A673 (cell line): ENCODE measurements around the gene SMARCA4. TPM values are rescaled to one million over a fixed set of nuclear protein-coding genes. Genes with fewer than 3 reads are reported as not detected.

Experiments used
- BruUV-seq: library from RNA; stranded (reverse); fragments of 400-500 nt; replicated peaks from 2 replicates; lab custom pipeline; 2021; lab: Mats Ljungman, UMichigan
- CTCF ChIA-PET: fragments of 300-600 bp; sonication (Branson Sonifier 250); formaldehyde crosslinking; loops from one replicate; lab custom pipeline; 2022; ENCODE audit warnings: antibody characterized with exemption; lab: Charles Lee
- POLR2A ChIA-PET: fragments of 300-600 bp; sonication (Branson Sonifier 250); formaldehyde crosslinking; loops from one replicate; lab custom pipeline; 2022; ENCODE audit warnings: antibody characterized with exemption; ENCODE audit not compliant: low non-redundant PET; lab: Charles Lee
- DNase-seq: peaks from one replicate; pipeline ENCODE4 v3.0.0-alpha.2; 2015; ENCODE audit warnings: low spot score
- H3K27ac ChIP-seq: fragments of 200-600 bp; sonication (generic); 2 replicates; pipeline ENCODE4 v1.5.1; 2016; ENCODE audit warnings: mixed run types, low read depth, mild to moderate bottlenecking, mixed read lengths, antibody characterized with exemption, low read length; ENCODE audit not compliant: poor library complexity, severe bottlenecking
- H3K27me3 ChIP-seq: fragments of 200-600 bp; sonication (generic); replicated peaks from 2 replicates; pipeline ENCODE4 v1.6.1; 2017; ENCODE audit warnings: mixed run types, low read depth, mild to moderate bottlenecking, mixed read lengths, antibody characterized with exemption, low read length; ENCODE audit not compliant: insufficient read depth, poor library complexity
- H3K36me3 ChIP-seq: fragments of 200-600 bp; sonication (generic); 2 replicates; pipeline ENCODE4 v1.6.1; 2016; ENCODE audit warnings: mixed run types, mild to moderate bottlenecking, mixed read lengths, antibody characterized with exemption, low read length; ENCODE audit not compliant: insufficient read depth, poor library complexity, severe bottlenecking
- H3K4me1 ChIP-seq: fragments of 200-600 bp; sonication (generic); 2 replicates; pipeline ENCODE4 v1.6.1; 2017; ENCODE audit warnings: mixed run types, mild to moderate bottlenecking, mixed read lengths, antibody characterized with exemption, low read length; ENCODE audit not compliant: insufficient read depth, poor library complexity, severe bottlenecking
- H3K4me3 ChIP-seq: fragments of 200-600 bp; sonication (generic); 2 replicates; pipeline ENCODE4 v1.5.1; 2016; ENCODE audit warnings: low read depth, mixed run types, mild to moderate bottlenecking, mixed read lengths, low read length; ENCODE audit not compliant: poor library complexity, severe bottlenecking
- H3K9me3 ChIP-seq: fragments of 200-600 bp; sonication (generic); 2 replicates; pipeline ENCODE4 v1.6.1; 2016; ENCODE audit warnings: mixed run types, low read depth, mild to moderate bottlenecking, mixed read lengths, antibody characterized with exemption, low read length; ENCODE audit not compliant: poor library complexity, severe bottlenecking
- EZH2 ChIP-seq: fragments of 200-600 bp; sonication (generic); IDR thresholded peaks from 2 replicates; pipeline ENCODE4 v1.6.1; 2017; ENCODE audit warnings: borderline replicate concordance, low read depth, mild to moderate bottlenecking, mixed read lengths, antibody characterized with exemption, low read length; ENCODE audit not compliant: poor library complexity, severe bottlenecking
- intact Hi-C: fragments of 100-400 bp; cut with micrococcal nuclease; formaldehyde crosslinking; loops from one replicate; pipeline ENCODE4 v1.10.0; 2022; ENCODE audit not compliant: unreplicated experiment
- total RNA-seq: library from RNA; stranded (reverse); gene quantifications from 2 replicates; pipeline ENCODE4 v1.2.3, GENCODE V29; 2021
- TF ChIP-seq, protein P1 (sequence below): fragments of 300-800, 200-600 bp; sonication (generic); conservative IDR thresholded peaks from 2 replicates; pipeline ENCODE4 v1.5.1; 2017; ENCODE audit warnings: low read depth, mild to moderate bottlenecking, antibody characterized with exemption, low read length, moderate library complexity, mixed read lengths

SMARCA4 gene
- total RNA-seq, 1 experiment from 2014 or later: 307 TPM

DNA sequence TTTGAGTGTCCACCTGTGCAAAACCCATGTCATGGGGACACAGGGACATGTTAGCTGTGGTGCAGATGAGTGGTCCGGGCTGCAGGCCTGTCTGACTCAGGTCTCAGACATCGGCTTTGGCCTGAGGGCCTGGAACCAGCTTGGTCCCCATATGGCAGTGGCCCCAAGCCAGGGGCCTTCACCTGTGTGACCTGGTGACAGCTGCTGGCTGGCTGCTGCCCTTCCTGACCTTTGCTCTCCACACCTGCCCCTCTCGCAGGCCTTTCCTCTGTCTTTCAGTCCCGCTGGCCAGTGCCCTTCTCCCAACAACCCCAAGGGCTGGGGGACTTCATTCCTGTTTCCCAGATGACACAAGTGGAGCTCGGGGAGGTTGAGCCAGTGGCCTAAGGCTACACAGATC, 105.5 kb downstream of the SMARCA4 start:
- no peak overlapping the region for H3K27ac ChIP-seq
- TF ChIP-seq EZH2: no peak
- TF ChIP-seq, protein P1, sequence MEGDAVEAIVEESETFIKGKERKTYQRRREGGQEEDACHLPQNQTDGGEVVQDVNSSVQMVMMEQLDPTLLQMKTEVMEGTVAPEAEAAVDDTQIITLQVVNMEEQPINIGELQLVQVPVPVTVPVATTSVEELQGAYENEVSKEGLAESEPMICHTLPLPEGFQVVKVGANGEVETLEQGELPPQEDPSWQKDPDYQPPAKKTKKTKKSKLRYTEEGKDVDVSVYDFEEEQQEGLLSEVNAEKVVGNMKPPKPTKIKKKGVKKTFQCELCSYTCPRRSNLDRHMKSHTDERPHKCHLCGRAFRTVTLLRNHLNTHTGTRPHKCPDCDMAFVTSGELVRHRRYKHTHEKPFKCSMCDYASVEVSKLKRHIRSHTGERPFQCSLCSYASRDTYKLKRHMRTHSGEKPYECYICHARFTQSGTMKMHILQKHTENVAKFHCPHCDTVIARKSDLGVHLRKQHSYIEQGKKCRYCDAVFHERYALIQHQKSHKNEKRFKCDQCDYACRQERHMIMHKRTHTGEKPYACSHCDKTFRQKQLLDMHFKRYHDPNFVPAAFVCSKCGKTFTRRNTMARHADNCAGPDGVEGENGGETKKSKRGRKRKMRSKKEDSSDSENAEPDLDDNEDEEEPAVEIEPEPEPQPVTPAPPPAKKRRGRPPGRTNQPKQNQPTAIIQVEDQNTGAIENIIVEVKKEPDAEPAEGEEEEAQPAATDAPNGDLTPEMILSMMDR: no peak
- intact Hi-C loops: no loop called here
- no peaks in the 10 kb centered on the region for H3K4me1 ChIP-seq
- peaks cover 39% of the 10 kb centered on the region for H3K36me3 ChIP-seq
- DNase-seq: no peak
- ChIA-PET CTCF (no interaction called here), POLR2A (no interaction called here)
- no peaks in the 10 kb centered on the region for H3K27me3 ChIP-seq
- H3K9me3 ChIP-seq: no peaks in the 10 kb centered on the region
- no TSS peak for BruUV-seq
- no peak overlapping the region for H3K4me3 ChIP-seq

DNA sequence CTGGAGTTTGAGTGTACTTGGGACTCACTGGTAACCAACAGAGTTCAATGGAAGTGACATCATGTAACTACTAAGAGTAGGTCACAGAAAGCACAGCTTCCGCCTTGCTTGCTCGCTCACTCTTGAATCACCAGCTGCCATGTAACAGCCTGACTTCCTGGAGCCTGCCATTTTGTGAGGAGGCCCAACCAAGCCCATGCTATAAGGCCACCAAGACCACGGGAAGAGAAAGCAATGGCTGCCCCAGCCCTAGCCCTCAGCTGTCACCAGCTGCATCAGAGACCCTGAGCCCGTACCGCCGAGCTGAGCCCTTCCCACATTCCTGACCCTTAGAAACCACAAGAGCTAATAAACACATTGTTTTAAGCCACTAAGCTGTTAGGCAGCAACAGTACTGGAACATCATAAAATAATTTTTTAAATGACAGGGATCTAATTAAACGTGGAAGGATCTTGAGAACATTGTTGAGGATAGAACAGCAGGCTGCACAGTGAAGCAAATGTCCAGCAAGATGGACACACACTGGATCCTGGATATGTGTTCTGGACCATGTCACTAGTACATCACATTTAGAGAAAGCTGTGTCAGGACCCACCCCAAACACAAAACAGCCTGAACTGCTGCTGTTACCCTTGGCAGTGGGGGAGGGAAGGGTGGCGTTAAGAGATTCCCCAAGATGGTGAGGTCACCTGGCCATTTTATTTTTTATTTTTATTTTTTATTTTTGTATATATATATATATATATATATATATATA, 106.7 kb downstream of the SMARCA4 start:
- H3K36me3 ChIP-seq: peaks cover 33% of the 10 kb centered on the region
- CTCF ChIA-PET: no interaction called here
- H3K27ac ChIP-seq: no peak overlapping the region
- H3K4me3 ChIP-seq: no peak overlapping the region
- TF ChIP-seq, protein P1: no peak
- TF ChIP-seq EZH2: no peak
- DNase-seq: no peak
- POLR2A ChIA-PET: no interaction called here
- H3K9me3 ChIP-seq: no peaks in the 10 kb centered on the region
- no peaks in the 10 kb centered on the region for H3K27me3 ChIP-seq
- no TSS peak for BruUV-seq
- H3K4me1 ChIP-seq: no peaks in the 10 kb centered on the region
- intact Hi-C loops: no loop called here

DNA sequence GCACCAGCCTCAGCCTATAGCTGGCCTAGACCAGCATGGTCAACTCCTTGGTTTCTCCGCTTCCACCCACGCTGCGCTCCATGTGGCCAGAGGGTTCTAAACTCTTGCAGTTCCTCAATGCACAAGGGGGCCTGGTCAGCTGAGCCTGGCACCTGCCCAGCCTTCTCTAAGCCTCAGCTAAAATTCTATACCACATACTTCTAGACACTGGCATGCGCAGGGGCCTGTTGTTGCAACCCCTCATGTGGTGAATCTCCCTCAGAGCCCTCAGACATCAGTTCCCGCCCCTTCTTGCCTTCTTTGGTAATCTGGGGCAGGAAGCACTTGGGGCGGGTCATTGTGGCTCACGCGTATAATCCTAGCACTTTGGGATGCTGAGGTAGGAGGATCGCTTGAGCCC, 108.7 kb downstream of the SMARCA4 start:
- H3K27me3 ChIP-seq: no peaks in the 10 kb centered on the region
- ChIA-PET POLR2A (no interaction called here), CTCF (no interaction called here)
- peaks cover 28% of the 10 kb centered on the region for H3K36me3 ChIP-seq
- no peak for DNase-seq
- TF ChIP-seq EZH2: no peak
- TF ChIP-seq, protein P1: no peak
- intact Hi-C loops: no loop called here
- no peaks in the 10 kb centered on the region for H3K9me3 ChIP-seq
- no peaks in the 10 kb centered on the region for H3K4me1 ChIP-seq
- BruUV-seq: no TSS peak
- no peak overlapping the region for H3K27ac ChIP-seq
- H3K4me3 ChIP-seq: no peak overlapping the region
